Omental fat pad (tissue), 4 donors: ENCODE data around the gene DLG2. TPM values are rescaled to one million over a fixed set of nuclear protein-coding genes. Genes with fewer than 3 reads are reported as not detected.
"Not testable (repeated sequence)": the region's sequence is repeated elsewhere in the genome, so short reads cannot be mapped to it uniquely, and the experiment has no call there.

ENCODE experiments used
- ATAC-seq: fragments of 150-250 bp; one replicate; pipeline ENCODE4 v1.9.1; 2016; ENCODE audit warnings: mild to moderate bottlenecking, moderate library complexity; ENCODE audit not compliant: low FRiP score
- DNase-seq: peaks from one replicate; pipeline ENCODE4 v3.0.0-alpha.2; 2019; ENCODE audit warnings: low spot score
- CTCF ChIP-seq, 3 donors: fragments of 450-650 bp; IDR thresholded peaks; one replicate each; pipeline ENCODE4 v1.5.1; 2016 to 2017; ENCODE audit warnings: antibody characterized with exemption in 3 of 3, mild to moderate bottlenecking in 3 of 3, moderate library complexity in 2 of 3
- total RNA-seq, 4 donors: library from RNA; depleted of rRNA; stranded (reverse); fragments of >200 nt; gene quantifications; one replicate each; pipeline ENCODE4 v1.1.0, GENCODE V29; 2016

DLG2 gene
- total RNA-seq, 4 donors from 2014 or later: 4.8 to 13.2 (median 8.1) TPM

- ATAC-seq (no peak), DNase-seq (no peak)
- TF ChIP-seq CTCF (IDR thresholded peaks at IDR 0.05): no peak
These were observed 1876.1 kb downstream of the DLG2 start for GRCh38 chr11:83751041-83751440.

GRCh38 chr11:83746921-83747585 lies 1880.1 kb downstream of the DLG2 start:
- ATAC-seq (no peak), DNase-seq (no peak)
- no peak for TF ChIP-seq CTCF (IDR thresholded peaks at IDR 0.05)

GRCh38 chr11:83744620-83745192 lies 1882.4 kb downstream of the DLG2 start:
- ATAC-seq: peak; percentile 32
- DNase-seq: no peak
- no peak for TF ChIP-seq CTCF (IDR thresholded peaks at IDR 0.05)

GRCh38 chr11:83736684-83737083 lies 1890.5 kb downstream of the DLG2 start:
- TF ChIP-seq CTCF (IDR thresholded peaks at IDR 0.05): no peak
- no peak for ATAC-seq
- DNase-seq: no peak

- ATAC-seq: no peak
- no peak for TF ChIP-seq CTCF (IDR thresholded peaks at IDR 0.05)
- DNase-seq: no peak
These were observed 1893.0 kb downstream of the DLG2 start for GRCh38 chr11:83734120-83734519.

GRCh38 chr11:83731288-83731687 lies 1895.9 kb downstream of the DLG2 start:
- DNase-seq, ATAC-seq: not testable (repeated sequence)

- ATAC-seq (no peak), DNase-seq (no peak)
- TF ChIP-seq CTCF (IDR thresholded peaks at IDR 0.05): no peak
These were observed 1898.9 kb downstream of the DLG2 start for GRCh38 chr11:83728281-83728680.
